GM23338 (cell line): ENCODE measurements around the gene PLEK. TPM values are rescaled to one million over a fixed set of nuclear protein-coding genes. Genes with fewer than 3 reads are reported as not detected.

ENCODE experiments used
- ATAC-seq: fragments of 200-7000 bp; cut with Tn5 transposase; 3 replicates; pipeline ENCODE4 v1.9.1; 2020
- DNase-seq: peaks from one replicate; pipeline ENCODE4 v3.0.0-alpha.2; 2015; ENCODE audit warnings: low spot score
- H2AFZ ChIP-seq: fragments of 200-600 bp; sonication (generic); 2 replicates; pipeline ENCODE4 v1.8.0; 2016; ENCODE audit warnings: antibody characterized with exemption, mild to moderate bottlenecking, moderate library complexity
- H3F3A ChIP-seq: fragments of 200-600 bp; sonication (generic); replicated peaks from 2 replicates; pipeline ENCODE4 v1.8.0; 2017; ENCODE audit warnings: antibody characterized with exemption, mixed run types, low read depth
- H3K27ac ChIP-seq: fragments of 200-600 bp; sonication (generic); 2 replicates; pipeline ENCODE4 v1.6.1; 2016; ENCODE audit warnings: low read depth
- H3K27me3 ChIP-seq: fragments of 200-600 bp; sonication (generic); 2 replicates; pipeline ENCODE4 v1.8.0; 2016; ENCODE audit warnings: mild to moderate bottlenecking, mixed run types, moderate library complexity; ENCODE audit not compliant: insufficient read depth
- H3K36me3 ChIP-seq: fragments of 200-600 bp; sonication (generic); 2 replicates; pipeline ENCODE4 v1.8.0; 2016; ENCODE audit warnings: mild to moderate bottlenecking; ENCODE audit not compliant: insufficient read depth
- H3K4me1 ChIP-seq: fragments of 200-600 bp; sonication (generic); 2 replicates; pipeline ENCODE4 v1.8.0; 2016; ENCODE audit warnings: mild to moderate bottlenecking, moderate library complexity; ENCODE audit not compliant: insufficient read depth
- H3K4me2 ChIP-seq: fragments of 200-600 bp; sonication (generic); 2 replicates; pipeline ENCODE4 v1.7.1; 2017; ENCODE audit warnings: mixed run types
- H3K4me3 ChIP-seq: fragments of 200-600 bp; sonication (generic); 2 replicates; pipeline ENCODE4 v1.6.1; 2016; ENCODE audit warnings: mixed run types
- H3K79me2 ChIP-seq: fragments of 200-600 bp; sonication (generic); replicated peaks from 2 replicates; pipeline ENCODE4 v1.8.0; 2017; ENCODE audit warnings: mild to moderate bottlenecking; ENCODE audit not compliant: insufficient read depth
- H3K9me2 ChIP-seq: fragments of 200-600 bp; sonication (generic); 2 replicates; pipeline ENCODE4 v1.8.0; 2017; ENCODE audit not compliant: insufficient read depth
- H4K20me1 ChIP-seq: fragments of 200-600 bp; sonication (generic); replicated peaks from 2 replicates; pipeline ENCODE4 v1.8.0; 2017; ENCODE audit warnings: mild to moderate bottlenecking; ENCODE audit not compliant: insufficient read depth
- H3K27ac Mint-ChIP-seq: 2 replicates; pipeline ENCODE4 v1.8.0; 2020; ENCODE audit warnings: inconsistent platforms, mild to moderate bottlenecking, moderate library complexity, mixed read lengths
- H3K27me3 Mint-ChIP-seq: 3 replicates; pipeline ENCODE4 v1.8.0; 2022; ENCODE audit warnings: low read depth, mild to moderate bottlenecking, moderate library complexity, mixed read lengths, inconsistent platforms; ENCODE audit not compliant: insufficient read depth, poor library complexity
- H3K36me3 Mint-ChIP-seq: 3 replicates; pipeline ENCODE4 v1.8.0; 2021; ENCODE audit warnings: low read depth, mild to moderate bottlenecking, inconsistent platforms, moderate library complexity, mixed read lengths
- H3K4me1 Mint-ChIP-seq: 3 replicates; pipeline ENCODE4 v1.8.0; 2020; ENCODE audit warnings: mild to moderate bottlenecking, inconsistent platforms, mixed read lengths
- H3K4me3 Mint-ChIP-seq: 3 replicates; pipeline ENCODE4 v1.8.0; 2021; ENCODE audit warnings: moderate library complexity, mild to moderate bottlenecking, inconsistent platforms, mixed read lengths
- H3K9me3 Mint-ChIP-seq: 3 replicates; pipeline ENCODE4 v1.8.0; 2020; ENCODE audit warnings: moderate library complexity, mild to moderate bottlenecking, inconsistent platforms, mixed read lengths
- ETS1 ChIP-seq: IDR thresholded peaks from 2 replicates; pipeline ENCODE4 v1.6.1; 2016; ENCODE audit warnings: antibody characterized with exemption
- EZH2 ChIP-seq: fragments of 200-600 bp; sonication (generic); IDR thresholded peaks from one replicate; pipeline ENCODE4 v1.8.0; 2017; ENCODE audit warnings: antibody characterized with exemption, mild to moderate bottlenecking, low read depth; ENCODE audit not compliant: unreplicated experiment
- NANOG ChIP-seq: IDR thresholded peaks from 2 replicates; pipeline ENCODE4 v1.6.1; 2016; ENCODE audit warnings: antibody characterized with exemption, borderline replicate concordance
- STAT1 ChIP-seq: IDR thresholded peaks from one replicate; pipeline ENCODE4 v1.6.1; 2016; ENCODE audit warnings: antibody characterized with exemption; ENCODE audit not compliant: unreplicated experiment
- ZNF331 ChIP-seq: fragments of 250-450 bp; sonication (Bioruptor Pico); IDR thresholded peaks from 2 replicates; pipeline ENCODE4 v1.5.0; 2020; ENCODE audit warnings: low read depth, mild to moderate bottlenecking, moderate library complexity
- polyA plus RNA-seq: library from polyadenylated mRNA; unstranded; fragments of >200 nt; fragmentation: Nextera tagmentation; extraction: Ambion mirVana; gene quantifications from 2 replicates; pipeline ENCODE4 v1.2.1, GENCODE V29; 2016
- total RNA-seq: library from RNA; depleted of rRNA; stranded (reverse); fragments of >200 nt; shearing (Covaris generic); gene quantifications from 2 replicates; pipeline ENCODE4 v1.2.3, GENCODE V29; 2014
- TF ChIP-seq, protein P1 (sequence below), 2 experiments: fragments of 200-600 bp in 1 of 2; sonication (generic) in 1 of 2; conservative IDR thresholded peaks; 2 replicates each; pipeline versions ENCODE4 v1.5.1 to v1.6.1; 2016 to 2017; ENCODE audit warnings: antibody characterized with exemption in 2 of 2, low read depth in 2 of 2, mild to moderate bottlenecking in 2 of 2, moderate library complexity in 1 of 2

PLEK gene
- total and polyA plus RNA-seq, 2 experiments from 2014 or later: 0.06 TPM; not detected in 1

DNA sequence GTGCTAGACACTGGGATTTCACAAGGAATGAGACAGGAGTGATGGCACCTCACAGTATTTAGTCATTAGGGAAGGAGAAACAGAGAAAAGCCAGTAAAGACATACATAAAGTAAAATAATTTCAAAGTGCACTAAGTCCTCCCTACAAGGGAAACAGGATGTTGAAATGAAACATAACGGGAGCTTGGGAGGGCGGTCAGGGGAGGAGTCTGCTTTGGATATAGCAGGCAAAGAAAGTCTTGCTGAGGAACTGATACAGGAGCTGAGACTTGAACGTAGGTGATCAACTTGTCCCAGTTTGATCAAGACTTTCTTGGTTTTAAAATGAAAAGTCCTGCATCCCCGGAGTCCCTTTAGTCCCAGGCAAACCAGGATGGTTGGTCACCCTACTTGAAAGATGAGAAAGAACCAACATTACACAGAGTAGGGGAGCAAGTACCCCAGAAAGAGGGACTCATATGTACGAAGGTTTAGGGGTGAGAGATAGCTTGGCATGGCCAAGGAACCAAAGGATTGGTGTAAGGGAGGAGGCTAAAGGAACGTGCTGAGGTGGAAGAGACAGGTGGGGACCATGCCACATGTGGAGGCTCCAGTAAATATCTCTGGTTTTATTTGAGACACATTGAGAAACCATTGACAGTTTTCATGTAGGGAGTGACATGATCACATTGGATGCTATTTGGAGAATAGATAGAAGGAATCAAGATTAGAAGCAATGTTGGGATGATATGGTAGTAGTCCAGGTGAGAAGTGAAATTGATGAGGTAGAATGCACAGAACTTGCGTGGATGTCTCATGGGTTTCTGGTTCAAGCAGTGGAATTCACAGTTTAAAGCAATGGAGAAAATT lies 73.6 kb downstream of the PLEK start:
- H3K36me3 ChIP-seq: no peaks in the 10 kb centered on the region
- no peak overlapping the region for H3K4me2 ChIP-seq
- H2AFZ ChIP-seq: 0 out of 2 replicates have a peak overlapping the region, but pooled peaks have one; percentile 50
- H3K4me3 Mint-ChIP-seq: no peak overlapping the region
- H3K36me3 Mint-ChIP-seq: no peaks in the 10 kb centered on the region
- H3K27ac ChIP-seq: no peak overlapping the region
- no peak overlapping the region for H3K4me3 ChIP-seq
- H3F3A ChIP-seq: no peaks in the 10 kb centered on the region
- H3K9me2 ChIP-seq: no peaks in the 10 kb centered on the region
- H3K9me3 Mint-ChIP-seq: 0 out of 3 replicates have a peak, but pooled peaks cover 1% of the 10 kb centered on the region
- DNase-seq (no peak), ATAC-seq (no peak)
- no peaks in the 10 kb centered on the region for H3K27me3 ChIP-seq
- TF ChIP-seq EZH2 (no peak), ZNF331 (CRISPR knock-in tag) (no peak), ETS1 (no peak), NANOG (no peak)
- no peak overlapping the region for H3K27ac Mint-ChIP-seq
- no peaks in the 10 kb centered on the region for H3K4me1 ChIP-seq
- no peaks in the 10 kb centered on the region for H3K27me3 Mint-ChIP-seq
- H4K20me1 ChIP-seq: no peaks in the 10 kb centered on the region
- H3K79me2 ChIP-seq: no peaks in the 10 kb centered on the region
- H3K4me1 Mint-ChIP-seq: peaks cover 7% of the 10 kb centered on the region; the same call in 2 of the 3 replicates

- Histone ChIP-seq H2AFZ (no peak overlapping the region), H3K4me1 (no peaks in the 10 kb centered on the region), H4K20me1 (no peaks in the 10 kb centered on the region), H3K4me2 (no peak overlapping the region), H3K79me2 (no peaks in the 10 kb centered on the region), H3K27me3 (no peaks in the 10 kb centered on the region), H3F3A (no peaks in the 10 kb centered on the region), H3K9me2 (no peaks in the 10 kb centered on the region), H3K27ac (no peak overlapping the region), H3K36me3 (no peaks in the 10 kb centered on the region), H3K4me3 (no peak overlapping the region)
- DNase-seq (peak; percentile 95), ATAC-seq (peak; percentile 97)
- no peak overlapping the region for H3K4me3 Mint-ChIP-seq
- no peaks in the 10 kb centered on the region for H3K27me3 Mint-ChIP-seq
- no peaks in the 10 kb centered on the region for H3K9me3 Mint-ChIP-seq
- H3K36me3 Mint-ChIP-seq: no peaks in the 10 kb centered on the region
- H3K4me1 Mint-ChIP-seq: peaks cover 4% of the 10 kb centered on the region; the same call in 2 of the 3 replicates
- H3K27ac Mint-ChIP-seq: no peak overlapping the region
- no peak for TF ChIP-seq NANOG
- no peak for TF ChIP-seq STAT1
- TF ChIP-seq, protein P1, sequence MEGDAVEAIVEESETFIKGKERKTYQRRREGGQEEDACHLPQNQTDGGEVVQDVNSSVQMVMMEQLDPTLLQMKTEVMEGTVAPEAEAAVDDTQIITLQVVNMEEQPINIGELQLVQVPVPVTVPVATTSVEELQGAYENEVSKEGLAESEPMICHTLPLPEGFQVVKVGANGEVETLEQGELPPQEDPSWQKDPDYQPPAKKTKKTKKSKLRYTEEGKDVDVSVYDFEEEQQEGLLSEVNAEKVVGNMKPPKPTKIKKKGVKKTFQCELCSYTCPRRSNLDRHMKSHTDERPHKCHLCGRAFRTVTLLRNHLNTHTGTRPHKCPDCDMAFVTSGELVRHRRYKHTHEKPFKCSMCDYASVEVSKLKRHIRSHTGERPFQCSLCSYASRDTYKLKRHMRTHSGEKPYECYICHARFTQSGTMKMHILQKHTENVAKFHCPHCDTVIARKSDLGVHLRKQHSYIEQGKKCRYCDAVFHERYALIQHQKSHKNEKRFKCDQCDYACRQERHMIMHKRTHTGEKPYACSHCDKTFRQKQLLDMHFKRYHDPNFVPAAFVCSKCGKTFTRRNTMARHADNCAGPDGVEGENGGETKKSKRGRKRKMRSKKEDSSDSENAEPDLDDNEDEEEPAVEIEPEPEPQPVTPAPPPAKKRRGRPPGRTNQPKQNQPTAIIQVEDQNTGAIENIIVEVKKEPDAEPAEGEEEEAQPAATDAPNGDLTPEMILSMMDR (conservative IDR thresholded peaks at IDR 0.05; ENCODE audit: low read depth in 2 of 2): peak; percentile 94 to 96
Measured at GRCh38 chr2:68441179-68441993, 76.3 kb downstream of the PLEK start.
